ENCODE measurements around the gene GPR65.

Gene GPR65

DNA sequence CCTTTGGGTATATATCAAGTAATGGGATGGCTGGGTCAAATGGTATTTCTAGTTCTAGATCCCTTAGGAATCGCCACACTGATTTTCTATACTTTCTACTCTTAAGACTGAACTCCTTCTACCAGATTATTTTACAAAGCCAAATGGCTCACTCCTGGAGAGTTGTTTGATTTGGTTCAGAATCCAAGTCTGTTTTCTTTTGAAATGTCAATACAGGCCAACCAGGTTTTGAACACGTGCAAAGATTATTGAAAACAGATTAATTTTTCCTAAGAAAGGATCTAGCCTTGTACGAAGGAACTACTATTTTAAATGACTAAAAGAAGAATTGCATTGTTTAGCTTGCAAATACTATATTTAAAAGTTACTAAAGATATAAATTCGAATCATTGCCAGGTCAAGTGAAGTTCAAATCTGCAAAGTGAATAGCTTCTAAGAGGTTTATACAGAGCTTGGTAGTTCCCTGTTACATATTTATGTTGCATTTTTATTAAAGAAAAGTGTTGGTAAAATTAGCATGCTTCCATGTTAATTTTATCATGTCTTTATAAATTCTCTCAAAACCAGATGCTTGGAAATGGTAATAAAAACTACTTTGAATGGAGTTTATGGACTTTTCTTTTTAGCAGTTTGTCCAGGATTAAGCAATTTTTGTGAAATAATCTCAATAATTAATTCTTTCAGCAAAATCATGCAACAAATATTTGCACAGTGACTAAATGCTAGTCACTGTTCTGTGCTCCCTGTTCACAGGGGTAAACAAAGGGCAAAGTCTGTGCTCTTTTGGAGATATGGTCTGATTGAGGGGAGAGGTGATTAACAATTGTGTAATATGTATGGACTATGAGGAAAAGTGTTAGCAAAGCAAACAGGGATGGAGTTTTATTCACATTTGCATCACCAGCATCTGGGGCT lies 38.9 kb downstream of the GPR65 start:
- no peak for DNase-seq

DNA sequence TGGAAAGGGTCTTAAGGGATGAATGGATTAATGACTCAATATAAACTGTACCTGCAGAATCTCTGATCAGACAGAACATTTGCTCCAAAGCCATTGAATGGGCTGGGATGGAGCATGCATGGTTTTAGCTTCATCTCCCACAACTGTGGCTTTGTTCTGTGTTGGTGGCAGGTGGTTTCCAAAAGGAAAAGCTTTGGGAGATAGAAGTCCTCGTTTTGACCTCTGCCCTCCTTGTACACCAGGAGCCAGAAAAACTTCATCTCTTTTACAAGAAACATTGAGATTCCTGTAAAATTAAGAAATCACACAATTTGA lies 39.5 kb downstream of the GPR65 start:
- DNase-seq, result no peak

DNA sequence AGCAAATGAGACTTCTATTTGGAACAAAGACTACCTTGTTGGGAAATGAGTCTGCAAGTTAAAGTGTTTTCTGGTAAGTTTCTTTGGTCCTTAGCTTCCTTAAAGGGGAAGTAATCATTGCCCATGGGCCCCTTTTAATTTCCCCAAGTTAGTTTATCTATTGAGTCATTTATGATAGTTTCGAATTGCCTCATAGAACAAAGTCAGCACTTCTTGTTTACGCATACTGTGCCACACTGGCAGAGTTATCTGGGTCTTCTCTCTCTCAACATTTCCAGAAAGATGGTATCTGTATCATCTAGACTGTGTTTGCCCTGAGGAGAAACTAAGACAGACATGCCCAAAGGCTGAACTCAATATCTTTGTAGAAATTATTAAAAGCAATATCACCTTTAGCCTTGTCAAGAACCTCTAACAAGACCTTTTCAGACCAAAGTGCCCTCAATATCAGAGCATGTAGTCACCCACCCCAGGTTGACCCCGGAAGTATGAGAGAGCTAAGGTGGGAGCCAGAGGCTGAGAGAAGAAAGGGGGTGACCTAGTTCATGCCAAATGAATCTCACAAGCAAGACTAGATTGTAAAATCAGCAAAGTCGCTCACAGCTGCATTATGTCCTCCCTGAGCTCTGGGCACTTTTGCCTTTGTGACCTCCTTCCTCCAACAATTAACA lies 40.0 kb downstream of the GPR65 start:
- no peak for DNase-seq

DNA sequence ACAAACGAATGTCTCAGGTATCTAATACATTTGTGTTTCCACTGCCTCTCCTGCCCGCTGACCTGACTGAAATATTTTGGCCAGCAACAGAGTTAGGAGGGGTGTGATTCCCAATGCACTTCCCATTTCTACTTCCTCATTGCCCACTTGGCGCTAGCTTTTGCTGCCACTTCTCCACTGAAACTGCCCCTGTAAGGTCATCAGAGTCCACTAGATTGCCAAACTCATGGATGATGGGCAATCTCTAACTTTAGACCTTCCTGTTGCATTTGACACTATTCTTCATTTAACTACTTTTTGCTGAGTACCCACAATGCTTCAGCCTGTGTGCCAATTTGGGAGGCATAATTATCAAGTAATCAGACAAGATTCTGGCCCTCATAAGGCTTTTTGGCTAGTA lies 40.8 kb downstream of the GPR65 start:
- DNase-seq, result no peak

DNA sequence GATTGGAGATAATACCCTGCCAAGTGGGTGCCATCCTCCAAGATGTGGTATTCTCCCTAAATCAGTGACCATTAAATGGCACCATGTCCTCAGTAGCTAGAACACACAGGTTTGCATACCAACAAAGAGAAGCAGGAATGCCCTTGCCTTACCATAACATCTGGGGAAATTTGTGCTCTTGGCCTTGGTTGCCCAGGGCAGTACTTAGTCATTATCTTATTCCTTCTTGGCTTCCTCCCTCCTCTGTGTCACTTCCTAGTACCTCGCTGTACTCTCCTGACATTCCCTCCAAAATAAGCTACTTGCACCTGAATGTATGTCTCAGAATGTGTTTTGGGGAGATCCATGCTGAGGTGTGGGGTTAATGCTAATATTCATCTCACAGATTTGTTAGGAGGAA lies 43.4 kb downstream of the GPR65 start:
- DNase-seq, result no peak

DNA sequence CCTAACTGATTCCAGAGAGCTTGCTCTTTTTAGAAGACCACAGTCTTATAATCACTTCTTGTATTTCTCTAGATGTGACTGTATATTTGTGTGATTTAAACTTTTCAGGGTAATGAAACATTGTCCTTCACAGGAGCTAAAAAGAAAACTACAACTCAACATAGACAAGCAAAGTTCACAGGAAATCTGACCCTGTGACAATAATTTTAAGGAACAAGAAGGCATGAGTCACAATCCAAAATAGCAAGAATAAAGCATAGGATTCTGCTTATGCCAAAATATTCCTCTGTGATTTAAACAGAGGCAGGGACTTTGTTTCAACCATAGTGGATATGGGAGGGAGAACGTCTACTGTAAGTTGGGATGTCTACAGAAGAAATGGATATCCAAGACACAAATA lies 44.3 kb downstream of the GPR65 start:
- DNase-seq, result no peak

DNA sequence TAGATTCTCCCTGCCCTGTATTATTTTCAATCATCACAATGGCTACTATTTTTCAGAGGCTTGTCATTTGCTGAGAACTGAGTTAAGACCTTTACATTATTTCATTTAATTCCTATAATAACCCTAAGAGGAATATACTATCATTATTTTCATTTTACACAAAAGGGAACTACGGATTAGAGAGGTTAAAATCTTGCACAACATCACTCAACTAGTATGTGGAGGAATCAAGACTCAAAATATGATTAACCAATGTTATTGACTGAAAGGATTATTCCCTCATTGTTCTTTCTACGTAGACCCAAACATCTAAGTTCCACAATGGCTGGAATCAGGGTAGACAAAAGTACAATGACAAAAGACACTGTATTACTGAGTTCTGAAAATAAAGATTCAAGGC lies 45.0 kb downstream of the GPR65 start:
- no peak for DNase-seq

DNA sequence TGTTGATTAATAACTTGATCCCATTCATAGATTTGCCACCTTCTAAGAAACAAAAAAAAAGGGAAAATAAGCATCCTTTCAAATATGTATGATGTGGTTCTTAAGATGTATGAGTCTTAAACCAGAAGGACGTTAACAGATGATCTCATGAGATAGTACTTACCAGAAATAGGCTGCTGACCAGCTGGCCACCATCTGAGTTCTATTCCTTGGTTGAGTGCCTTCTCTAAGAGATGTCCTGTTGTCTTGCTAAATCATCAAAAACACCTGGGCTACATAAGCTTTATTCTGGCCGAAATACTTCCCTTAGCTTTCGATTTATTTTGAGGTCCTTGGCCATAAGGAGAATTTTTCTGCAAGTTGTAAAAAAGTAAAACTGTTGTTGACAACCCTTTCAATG lies 55.6 kb downstream of the GPR65 start:
- DNase-seq, result no peak

DNA sequence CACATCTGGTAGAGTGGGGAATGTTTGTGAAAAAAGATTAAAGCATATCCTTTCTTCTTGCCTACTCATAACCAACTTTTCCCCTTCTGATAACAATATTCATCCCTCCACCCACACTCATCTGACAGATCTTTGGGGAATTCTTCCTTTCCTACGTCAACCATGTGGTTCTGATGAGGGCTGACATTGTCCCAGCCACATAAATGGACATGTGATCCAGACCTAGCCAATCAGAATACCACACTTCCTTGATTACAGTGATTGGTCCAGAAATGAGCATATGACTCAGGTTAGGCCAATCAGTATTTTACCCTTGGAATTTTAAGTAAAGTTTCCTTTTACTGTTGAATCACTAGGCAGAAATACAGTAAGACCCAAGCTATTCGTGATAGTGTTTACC lies 58.9 kb downstream of the GPR65 start:
- no peak for DNase-seq
